Fibroblast of the aortic adventitia (primary cell): ENCODE measurements around the gene KRTAP10-12. TPM values are rescaled to one million over a fixed set of nuclear protein-coding genes. Genes with fewer than 3 reads are reported as not detected.
"Not testable (repeated sequence)": the region's sequence is repeated elsewhere in the genome, so short reads cannot be mapped to it uniquely, and the experiment has no call there.

Source experiments
- DNase-seq: peaks from one replicate; pipeline ENCODE4 v3.0.0-alpha.2; 2010; ENCODE audit warnings: low read depth
- H3K4me3 ChIP-seq: 2 replicates; pipeline ENCODE4 v1.5.1; 2011; ENCODE audit warnings: low read depth, mild to moderate bottlenecking, control low read depth, low read length, moderate library complexity
- total RNA-seq: library from RNA; depleted of rRNA; stranded (reverse); fragments of >200 nt; gene quantifications from 2 replicates; pipeline ENCODE4 v1.2.3, GENCODE V29; 2012; ENCODE audit warnings: low replicate concordance
- TF ChIP-seq, protein P1 (sequence below): IDR thresholded peaks from 2 replicates; pipeline ENCODE4 v1.5.1; 2011; ENCODE audit warnings: mild to moderate bottlenecking, low read length, control low read depth, inconsistent platforms; ENCODE audit not compliant: insufficient read depth

Gene KRTAP10-12
- total RNA-seq, 1 donor: not detected

DNA sequence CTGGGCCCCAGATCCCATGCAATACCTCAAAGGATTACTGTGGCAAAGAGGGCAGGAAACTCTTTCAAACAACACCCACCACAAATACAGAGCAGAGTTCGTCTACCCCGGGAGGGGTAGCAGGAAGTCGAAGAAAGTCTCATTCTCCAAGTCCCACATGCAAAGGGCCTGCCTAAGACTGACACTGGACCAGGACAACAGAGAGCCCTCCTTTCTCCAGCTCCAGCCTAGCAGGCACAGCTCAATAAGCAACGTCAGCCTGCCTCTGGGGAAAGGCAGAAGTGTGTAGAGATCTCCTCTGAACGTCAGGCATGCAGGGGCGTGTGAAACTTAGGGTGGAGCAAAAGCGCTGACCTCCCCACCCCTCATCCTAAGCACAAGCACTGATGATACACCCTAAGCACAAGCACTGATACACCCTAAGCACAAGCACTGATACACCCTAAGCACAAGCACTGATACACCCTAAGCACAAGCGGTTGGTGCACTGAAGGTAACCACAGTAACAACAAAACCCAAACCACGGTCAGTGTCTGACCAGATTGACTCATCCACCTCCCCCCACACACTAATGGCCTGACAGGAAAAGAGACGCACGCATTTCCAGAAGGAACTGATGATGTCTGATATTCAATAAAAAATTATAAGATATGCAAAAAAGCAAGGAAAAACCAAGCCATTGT is 37.9 kb upstream of the KRTAP10-12 start:
- TF ChIP-seq, protein P1, sequence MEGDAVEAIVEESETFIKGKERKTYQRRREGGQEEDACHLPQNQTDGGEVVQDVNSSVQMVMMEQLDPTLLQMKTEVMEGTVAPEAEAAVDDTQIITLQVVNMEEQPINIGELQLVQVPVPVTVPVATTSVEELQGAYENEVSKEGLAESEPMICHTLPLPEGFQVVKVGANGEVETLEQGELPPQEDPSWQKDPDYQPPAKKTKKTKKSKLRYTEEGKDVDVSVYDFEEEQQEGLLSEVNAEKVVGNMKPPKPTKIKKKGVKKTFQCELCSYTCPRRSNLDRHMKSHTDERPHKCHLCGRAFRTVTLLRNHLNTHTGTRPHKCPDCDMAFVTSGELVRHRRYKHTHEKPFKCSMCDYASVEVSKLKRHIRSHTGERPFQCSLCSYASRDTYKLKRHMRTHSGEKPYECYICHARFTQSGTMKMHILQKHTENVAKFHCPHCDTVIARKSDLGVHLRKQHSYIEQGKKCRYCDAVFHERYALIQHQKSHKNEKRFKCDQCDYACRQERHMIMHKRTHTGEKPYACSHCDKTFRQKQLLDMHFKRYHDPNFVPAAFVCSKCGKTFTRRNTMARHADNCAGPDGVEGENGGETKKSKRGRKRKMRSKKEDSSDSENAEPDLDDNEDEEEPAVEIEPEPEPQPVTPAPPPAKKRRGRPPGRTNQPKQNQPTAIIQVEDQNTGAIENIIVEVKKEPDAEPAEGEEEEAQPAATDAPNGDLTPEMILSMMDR: no peak
- H3K4me3 ChIP-seq: no peak overlapping the region
- no peak for DNase-seq

DNA sequence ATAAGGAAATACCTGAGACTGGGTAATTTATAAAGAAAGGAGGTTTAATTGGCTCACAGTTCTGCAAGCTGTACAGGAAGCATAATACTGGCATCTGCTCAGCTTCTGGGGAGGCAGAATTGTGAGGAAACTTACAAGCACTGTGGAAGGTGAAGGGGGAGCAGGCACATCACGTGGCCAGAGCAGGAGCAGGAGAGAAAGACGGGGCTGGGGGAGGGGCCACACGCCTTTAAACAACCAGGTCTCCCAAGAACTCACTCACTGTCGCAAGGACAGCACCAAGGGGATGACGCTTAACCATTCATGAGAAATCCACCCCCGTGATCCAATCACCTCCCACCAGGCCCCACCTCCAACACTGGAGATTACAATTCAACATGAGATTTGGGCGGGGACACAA is 35.4 kb upstream of the KRTAP10-12 start:
- not testable (repeated sequence) for H3K4me3 ChIP-seq, DNase-seq

DNA sequence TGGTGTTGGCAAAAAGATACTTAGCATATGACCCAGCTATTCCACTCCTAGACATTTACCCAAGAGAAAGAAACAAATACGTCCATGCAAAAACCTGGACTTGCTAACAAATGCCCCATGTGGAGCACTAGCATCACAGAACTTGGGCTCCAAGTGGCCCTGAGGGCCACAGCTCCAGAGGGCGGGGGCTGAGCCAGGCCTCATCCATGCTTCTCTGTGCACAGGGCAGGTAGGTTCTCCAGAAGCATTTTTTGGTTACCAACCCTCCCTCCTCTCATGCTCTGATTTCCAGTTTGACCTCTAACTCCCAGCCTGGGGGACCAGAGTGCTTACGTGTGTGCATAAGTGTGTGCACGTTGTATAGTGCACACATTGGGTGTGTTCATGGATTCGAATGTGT is 32.3 kb upstream of the KRTAP10-12 start:
- TF ChIP-seq, protein P1: no peak
- no peak for DNase-seq
- no peak overlapping the region for H3K4me3 ChIP-seq

DNA sequence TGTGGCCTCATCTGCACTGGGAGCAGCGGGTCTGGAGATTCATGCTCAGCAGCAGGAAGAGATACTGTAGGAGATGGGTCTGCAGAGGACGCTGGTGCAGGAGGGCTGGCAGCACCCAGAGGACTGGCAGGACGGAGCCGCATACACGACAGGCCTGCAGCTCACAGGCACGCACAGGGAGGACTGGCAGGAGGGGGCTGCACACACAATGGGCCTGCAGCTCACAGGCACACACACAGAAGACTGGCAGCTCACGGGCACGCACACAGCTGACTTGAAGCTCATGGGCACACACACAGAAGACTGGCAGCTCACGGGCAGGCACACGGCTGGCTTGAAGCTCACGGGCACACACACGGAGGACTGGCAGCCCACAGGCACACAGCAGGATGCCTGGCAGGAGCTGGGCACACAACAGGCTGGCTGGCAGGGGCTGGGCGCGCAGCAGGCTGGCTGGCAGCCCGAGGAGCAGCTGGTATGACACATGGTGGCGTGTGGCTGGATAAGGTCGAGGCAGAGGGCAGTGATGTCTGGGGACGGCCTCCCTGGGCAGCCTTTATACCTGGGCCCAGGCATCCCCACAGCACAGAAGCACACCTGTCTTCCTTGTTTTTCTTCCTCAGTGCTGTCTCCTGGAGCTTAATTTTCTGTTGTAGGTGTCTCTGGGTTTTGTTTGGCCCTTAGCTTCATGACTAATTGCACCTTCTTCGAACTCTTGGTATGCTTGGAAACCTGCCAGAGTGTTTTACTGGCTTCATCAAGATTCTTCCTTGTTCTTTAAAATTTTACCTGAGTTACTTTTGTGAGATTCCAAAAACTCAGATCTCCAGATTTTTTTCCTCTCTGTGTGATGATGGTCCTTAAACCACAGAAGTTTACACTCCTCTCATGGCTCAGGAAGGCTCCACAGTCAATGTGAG is 30.3 kb upstream of the KRTAP10-12 start, which contains the start of gene KRTAP12-2:
Gene KRTAP12-2, minus strand, starts transcription at position 527 of the 920 bp plus-strand sequence. Its CDS starts 41 bp downstream, at position 486.
- TF ChIP-seq, protein P1: no peak
- no peak for DNase-seq
- no peak within 1 kb of the TSS for H3K4me3 ChIP-seq

DNA sequence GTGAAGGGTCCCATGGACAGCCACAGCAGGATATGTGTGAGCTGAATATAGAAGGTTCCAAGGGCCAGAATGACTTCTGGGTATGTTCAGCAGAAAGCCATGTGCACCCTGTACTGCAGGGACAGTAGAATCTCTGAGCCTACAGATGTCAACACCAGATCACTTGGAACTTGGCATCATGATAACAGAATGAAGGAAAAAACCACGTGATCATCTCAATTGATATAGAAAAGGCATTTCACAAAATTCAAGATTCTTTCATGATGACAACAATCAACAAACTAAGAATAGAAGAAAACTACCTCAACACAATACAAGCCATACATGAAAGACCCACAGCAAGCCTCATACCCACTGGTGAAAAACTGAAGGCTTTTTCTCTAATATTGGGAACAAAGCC is 29.4 kb upstream of the KRTAP10-12 start:
- TF ChIP-seq, protein P1: no peak
- DNase-seq: no peak
- H3K4me3 ChIP-seq: no peak overlapping the region

DNA sequence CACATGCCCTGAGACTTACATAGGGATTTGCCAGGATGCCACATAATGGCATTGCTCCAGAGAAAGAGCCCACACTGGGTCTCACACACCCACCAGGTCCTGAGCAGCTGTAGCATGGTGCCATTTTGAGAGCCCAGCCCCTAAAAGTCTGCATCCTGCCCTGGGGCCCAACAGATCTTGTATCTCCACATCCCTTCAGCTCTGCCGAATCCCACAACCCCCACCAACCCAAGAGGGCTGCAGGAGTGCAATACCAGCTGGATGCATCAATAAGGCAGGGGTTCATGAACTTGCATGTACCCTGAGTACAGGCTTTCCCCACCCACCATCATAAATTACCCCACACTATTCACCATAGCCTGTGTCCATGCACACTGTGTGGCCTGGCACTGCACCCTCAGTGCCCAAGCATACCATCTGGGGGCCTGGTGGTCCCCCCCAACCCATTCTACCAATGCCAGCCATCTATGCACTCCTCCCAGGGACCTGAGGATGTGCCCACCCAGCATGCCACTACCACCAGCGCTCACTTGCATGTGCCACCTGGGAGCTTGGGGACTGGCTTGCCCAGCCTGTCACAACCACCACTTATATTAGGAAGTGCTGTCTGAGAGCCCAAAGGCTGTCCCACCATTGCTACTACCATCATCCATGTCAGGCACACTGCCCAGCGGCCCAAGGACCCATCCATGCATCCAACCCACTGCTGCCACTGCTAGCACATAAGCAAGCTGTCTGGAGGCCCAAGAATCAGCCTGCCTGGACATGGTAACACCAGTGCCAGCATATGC is 26.1 kb upstream of the KRTAP10-12 start:
- TF ChIP-seq, protein P1: no peak
- no peak overlapping the region for H3K4me3 ChIP-seq
- DNase-seq: no peak
